H1 (cell line): ENCODE data around the gene CFH. TPM values are rescaled to one million over a fixed set of nuclear protein-coding genes. Genes with fewer than 3 reads are reported as not detected.

Source experiments
- BCL11A ChIP-seq, 2 experiments: IDR thresholded peaks; one replicate each; pipeline ENCODE4 v1.6.1; 2011; ENCODE audit warnings: low read depth in 2 of 2, low read length in 2 of 2, mild to moderate bottlenecking in 2 of 2
- BRCA1 ChIP-seq: IDR thresholded peaks from 2 replicates; pipeline ENCODE4 v1.6.1; 2012; ENCODE audit warnings: low read depth, low read length, improper control_type of control experiment
- CHD7 ChIP-seq: fragments of 300-600 bp; sonication (generic); IDR thresholded peaks from 2 replicates; pipeline ENCODE4 v1.7.1; 2012; ENCODE audit warnings: low read length, moderate library complexity, mild to moderate bottlenecking, inconsistent platforms; ENCODE audit not compliant: insufficient replicate concordance
- GTF2F1 ChIP-seq: IDR thresholded peaks from 2 replicates; pipeline ENCODE4 v1.6.1; 2012; ENCODE audit warnings: low read depth, low read length, improper control_type of control experiment, borderline replicate concordance
- JUN ChIP-seq: IDR thresholded peaks from 2 replicates; pipeline ENCODE4 v1.6.1; 2011; ENCODE audit warnings: low read depth, mild to moderate bottlenecking, improper control_type of control experiment, low read length
- RBBP5 ChIP-seq: IDR thresholded peaks from 2 replicates; pipeline ENCODE4 v1.7.1; 2012; ENCODE audit warnings: low read depth, mild to moderate bottlenecking, inconsistent platforms, low read length, moderate library complexity, borderline replicate concordance
- SAP30 ChIP-seq: fragments of 300-600 bp; sonication (generic); IDR thresholded peaks from 2 replicates; pipeline ENCODE4 v1.7.1; 2012; ENCODE audit warnings: low read length, moderate library complexity, mild to moderate bottlenecking, inconsistent platforms; ENCODE audit not compliant: insufficient read depth, insufficient replicate concordance
- SIN3A ChIP-seq, 2 experiments: IDR thresholded peaks in 1 of 2; conservative IDR thresholded peaks in 1 of 2; 2 replicates each; pipeline ENCODE4 v1.6.1; 2011 to 2012; ENCODE audit warnings: low read length in 2 of 2, improper control_type of control experiment in 1 of 2, low read depth in 1 of 2, mild to moderate bottlenecking in 1 of 2
- SIX5 ChIP-seq: IDR thresholded peaks from 2 replicates; pipeline ENCODE4 v1.6.1; 2011; ENCODE audit warnings: mild to moderate bottlenecking, low read depth, low read length
- SUZ12 ChIP-seq: fragments of 200-600 bp; sonication (generic); IDR thresholded peaks from 2 replicates; pipeline ENCODE4 v1.6.1; 2012; ENCODE audit warnings: mild to moderate bottlenecking, inconsistent platforms, low read length, moderate library complexity, mixed read lengths
- polyA plus RNA-seq, 7 experiments: library from polyadenylated mRNA; depleted of rRNA in 3 of 7; stranded (reverse) in 5 of 7; unstranded in 2 of 7; fragments of >200 nt in 5 of 7; fragments of 200-250 nt in 2 of 7; gene quantifications; 1 replicate in 5 of 7; 2 replicates in 1 of 7; 4 replicates in 1 of 7; pipeline versions ENCODE4 v1.2.1 to v1.2.3, GENCODE V29; 2011 to 2013; ENCODE audit warnings: missing spikeins in 2 of 7, mixed read lengths in 2 of 7
- total RNA-seq: library from RNA; stranded (reverse); fragmentation: NEBNext Ultra II Directional; extraction: Animal tissue kit (Norgen Biotek cat#: 25700); gene quantifications from 2 replicates; pipeline ENCODE4 v1.2.1, GENCODE V29; 2021

CFH gene
- total and polyA plus RNA-seq, 2 of the 8 experiments (the other 6 are each of a cell fraction or from before 2014, with no cell fraction given), result not detected

GRCh38 chr1:196680107-196680506 is 28.3 kb downstream of the CFH start (continued):
- TF ChIP-seq CHD7, result no peak
- TF ChIP-seq SIX5, result no peak
- TF ChIP-seq SAP30, result no peak
- no peak for TF ChIP-seq BCL11A (IDR thresholded peaks at IDR 0.05; ENCODE audit: low read depth in 2 of 2, low read length in 2 of 2)
- TF ChIP-seq RBBP5, result no peak
- TF ChIP-seq BRCA1, result no peak
- TF ChIP-seq GTF2F1, result no peak
- TF ChIP-seq SIN3A (conservative IDR thresholded peaks at IDR 0.05 in 1 of 2, IDR thresholded peaks at IDR 0.05 in 1 of 2; ENCODE audit: low read depth in 1 of 2, low read length in 2 of 2), result no peak
- no peak for TF ChIP-seq JUN
- TF ChIP-seq SUZ12, result no peak
